B cell (primary cell): ENCODE results near the gene CNOT6L.

Experiments
- CTCF ChIP-seq: fragments of 200-600 bp; IDR thresholded peaks from one replicate; pipeline ENCODE4 v1.8.0; 2022; ENCODE audit warnings: antibody characterized with exemption, mild to moderate bottlenecking
- EZH2 ChIP-seq: IDR thresholded peaks from 2 replicates; pipeline ENCODE4 v1.6.1; 2012; ENCODE audit warnings: borderline replicate concordance, low read depth, mild to moderate bottlenecking, moderate library complexity, low read length; ENCODE audit not compliant: insufficient read depth, poor library complexity, severe bottlenecking

GRCh38 chr4:77785669-77786068 is 33.5 kb downstream of the CNOT6L start:
- TF ChIP-seq CTCF (no peak), EZH2 (no peak)
